Measurements from ENCODE around the gene CHMP3.
"Not testable (repeated sequence)": the region's sequence is repeated elsewhere in the genome, so short reads cannot be mapped to it uniquely, and the experiment has no call there.

The CHMP3 gene

GRCh38 chr2:86549440-86549839 is 13.8 kb downstream of the CHMP3 start:
- DNase-seq = not testable (repeated sequence)

- not testable (repeated sequence) for DNase-seq
These were observed 14.3 kb downstream of the CHMP3 start for GRCh38 chr2:86548913-86549396.

- not testable (repeated sequence) for DNase-seq
These were observed 14.9 kb downstream of the CHMP3 start for GRCh38 chr2:86548165-86548912.

GRCh38 chr2:86545296-86545924 is 17.8 kb downstream of the CHMP3 start:
- not testable (repeated sequence) for DNase-seq

GRCh38 chr2:86544278-86545099 is 18.8 kb downstream of the CHMP3 start:
- DNase-seq = not testable (repeated sequence)

- no peak for DNase-seq
These were observed 19.4 kb downstream of the CHMP3 start for GRCh38 chr2:86543793-86544192.

GRCh38 chr2:86543335-86543734 is 19.9 kb downstream of the CHMP3 start:
- no peak for DNase-seq

GRCh38 chr2:86542814-86543213 is 20.4 kb downstream of the CHMP3 start:
- no peak for DNase-seq

GRCh38 chr2:86541334-86541733 is 21.9 kb downstream of the CHMP3 start:
- DNase-seq = no peak

- no peak for DNase-seq
These were observed 29.7 kb downstream of the CHMP3 start for GRCh38 chr2:86533589-86533988.

- DNase-seq = no peak
These were observed 37.6 kb downstream of the CHMP3 start for GRCh38 chr2:86525421-86526340.

GRCh38 chr2:86523491-86523890 is 39.8 kb downstream of the CHMP3 start:
- no peak for DNase-seq

- no peak for DNase-seq
These were observed 40.5 kb downstream of the CHMP3 start for GRCh38 chr2:86522711-86523110.

GRCh38 chr2:86521922-86522321 is 41.3 kb downstream of the CHMP3 start:
- no peak for DNase-seq

GRCh38 chr2:86520153-86520552 is 43.1 kb downstream of the CHMP3 start:
- no peak for DNase-seq

GRCh38 chr2:86519349-86519748 is 43.9 kb downstream of the CHMP3 start:
- DNase-seq = no peak

- peak in 1 of 3 experiments; percentile 5 for DNase-seq
These were observed 44.8 kb downstream of the CHMP3 start for GRCh38 chr2:86518481-86518880.

GRCh38 chr2:86513948-86514660 is 49.1 kb downstream of the CHMP3 start:
- DNase-seq = no peak

- DNase-seq = no peak
These were observed 50.4 kb downstream of the CHMP3 start for GRCh38 chr2:86512892-86513291.

GRCh38 chr2:86512034-86512433 is 51.2 kb downstream of the CHMP3 start:
- DNase-seq = peak in 2 of 3 experiments; percentile 16 to 70

- no peak for DNase-seq
These were observed 52.8 kb downstream of the CHMP3 start for GRCh38 chr2:86510436-86510933.
